ENCODE results near the gene EPS8L2.

EPS8L2 gene

GRCh38 chr11:749731-750130 is 43.7 kb downstream of the EPS8L2 start:
- H3K4me1 ChIP-seq (ENCODE audit: low read length), result peaks cover 14% of the 10 kb centered on the region
- no peaks in the 10 kb centered on the region for H3K9me3 ChIP-seq (ENCODE audit: insufficient read depth, low read length)
- no peak overlapping the region for H2AFZ ChIP-seq (ENCODE audit: low read depth, low read length)
- peaks cover 79% of the 10 kb centered on the region for H3K79me2 ChIP-seq (ENCODE audit: low read length)
- peaks cover 28% of the 10 kb centered on the region for H4K20me1 ChIP-seq (ENCODE audit: insufficient read depth, low read length)
- H3K4me3 ChIP-seq (ENCODE audit: low read length), result no peak overlapping the region
- peaks cover 18% of the 10 kb centered on the region for H3K36me3 ChIP-seq (replicated peaks; ENCODE audit: low read depth, low read length)
- no peak overlapping the region for H3K27ac ChIP-seq (ENCODE audit: low read length)
- no peak for TF ChIP-seq CTCF (IDR thresholded peaks at IDR 0.05; ENCODE audit: low read depth, low read length)
- TF ChIP-seq EZH2phosphoT487 (IDR thresholded peaks at IDR 0.05; ENCODE audit: low read depth), result no peak
- H3K4me2 ChIP-seq (ENCODE audit: low read length), result no peak overlapping the region
- H3K9ac ChIP-seq (ENCODE audit: low read length), result no peak overlapping the region
- H3K27me3 ChIP-seq (ENCODE audit: low read depth, low read length), result no peaks in the 10 kb centered on the region

GRCh38 chr11:760236-760635 is 54.2 kb downstream of the EPS8L2 start:
- no peak overlapping the region for H3K27ac ChIP-seq (ENCODE audit: low read length)
- no peak overlapping the region for H3K4me2 ChIP-seq (ENCODE audit: low read length)
- H4K20me1 ChIP-seq (ENCODE audit: insufficient read depth, low read length), result peaks cover 29% of the 10 kb centered on the region; the same call in 1 of the 2 replicates
- peaks cover 21% of the 10 kb centered on the region for H3K79me2 ChIP-seq (ENCODE audit: low read length)
- no peak overlapping the region for H3K4me3 ChIP-seq (ENCODE audit: low read length)
- H3K9ac ChIP-seq (ENCODE audit: low read length), result no peak overlapping the region
- H3K4me1 ChIP-seq (ENCODE audit: low read length), result no peaks in the 10 kb centered on the region
- no peaks in the 10 kb centered on the region for H3K9me3 ChIP-seq (ENCODE audit: insufficient read depth, low read length)
- H2AFZ ChIP-seq (ENCODE audit: low read depth, low read length), result no peak overlapping the region
- peaks cover 45% of the 10 kb centered on the region for H3K36me3 ChIP-seq (replicated peaks; ENCODE audit: low read depth, low read length)
- TF ChIP-seq CTCF (IDR thresholded peaks at IDR 0.05; ENCODE audit: low read depth, low read length), result no peak
- no peaks in the 10 kb centered on the region for H3K27me3 ChIP-seq (ENCODE audit: low read depth, low read length)

- H3K27me3 ChIP-seq (ENCODE audit: low read depth, low read length), result no peaks in the 10 kb centered on the region
- no peaks in the 10 kb centered on the region for H3K9me3 ChIP-seq (ENCODE audit: insufficient read depth, low read length)
- peaks cover 9% of the 10 kb centered on the region for H3K79me2 ChIP-seq (ENCODE audit: low read length)
- H3K27ac ChIP-seq (ENCODE audit: low read length), result no peak overlapping the region
- H3K36me3 ChIP-seq (replicated peaks; ENCODE audit: low read depth, low read length), result peaks cover 45% of the 10 kb centered on the region
- H3K4me2 ChIP-seq (ENCODE audit: low read length), result no peak overlapping the region
- H3K9ac ChIP-seq (ENCODE audit: low read length), result no peak overlapping the region
- H3K4me3 ChIP-seq (ENCODE audit: low read length), result no peak overlapping the region
- TF ChIP-seq EZH2phosphoT487 (IDR thresholded peaks at IDR 0.05; ENCODE audit: low read depth) (no peak), CTCF (IDR thresholded peaks at IDR 0.05; ENCODE audit: low read depth, low read length) (no peak)
- no peaks in the 10 kb centered on the region for H3K4me1 ChIP-seq (ENCODE audit: low read length)
- no peak overlapping the region for H2AFZ ChIP-seq (ENCODE audit: low read depth, low read length)
- H4K20me1 ChIP-seq (ENCODE audit: insufficient read depth, low read length), result peaks cover 24% of the 10 kb centered on the region; the same call in 1 of the 2 replicates
Measured at GRCh38 chr11:761526-762108, 55.6 kb downstream of the EPS8L2 start.

GRCh38 chr11:762421-763072 is 56.5 kb downstream of the EPS8L2 start:
- Histone ChIP-seq H3K9me3 (ENCODE audit: insufficient read depth, low read length) (no peaks in the 10 kb centered on the region), H3K27me3 (ENCODE audit: low read depth, low read length) (no peaks in the 10 kb centered on the region), H3K9ac (ENCODE audit: low read length) (no peak overlapping the region), H3K79me2 (ENCODE audit: low read length) (no peaks in the 10 kb centered on the region; the same call in 1 of the 2 replicates), H3K36me3 (replicated peaks; ENCODE audit: low read depth, low read length) (peaks cover 41% of the 10 kb centered on the region), H2AFZ (ENCODE audit: low read depth, low read length) (no peak overlapping the region), H3K4me1 (ENCODE audit: low read length) (no peaks in the 10 kb centered on the region), H3K4me2 (ENCODE audit: low read length) (no peak overlapping the region), H3K4me3 (ENCODE audit: low read length) (no peak overlapping the region), H4K20me1 (ENCODE audit: insufficient read depth, low read length) (peaks cover 24% of the 10 kb centered on the region), H3K27ac (ENCODE audit: low read length) (no peak overlapping the region)
- TF ChIP-seq EZH2phosphoT487 (IDR thresholded peaks at IDR 0.05; ENCODE audit: low read depth) (no peak), CTCF (IDR thresholded peaks at IDR 0.05; ENCODE audit: low read depth, low read length) (peak; percentile 30)

All from OCI-LY3 (cell line).